ENCODE measurements around the gene DHRS2. TPM values are rescaled to one million over a fixed set of nuclear protein-coding genes. Genes with fewer than 3 reads are reported as not detected.

DHRS2 gene
- total and polyA plus RNA-seq, 2 of the 13 experiments (the other 11 are each of a cell fraction or from before 2014, with no cell fraction given) = 1,621 to 3,021 TPM

- no peak for TF ChIP-seq ZHX2 (IDR thresholded peaks at IDR 0.05; ENCODE audit: low read depth)
- no peak for TF ChIP-seq ZHX2 (CRISPR knock-in tag; IDR thresholded peaks at IDR 0.05; ENCODE audit: borderline replicate concordance)
- TF ChIP-seq DDIT3 (CRISPR knock-in tag; IDR thresholded peaks at IDR 0.05) = peak; percentile 99
- no peak; the same call in none of the 2 replicates for TF ChIP-seq NR2C2 (CRISPR knock-in tag; IDR thresholded peaks at IDR 0.05; ENCODE audit: borderline replicate concordance)
- TF ChIP-seq ZFAT (CRISPR knock-in tag; conservative IDR thresholded peaks at IDR 0.05) = 0 out of 2 replicates have a peak, but pooled peaks have one; percentile 52
- no peak for TF ChIP-seq ZEB1 (IDR thresholded peaks at IDR 0.05; ENCODE audit: insufficient replicate concordance, low read depth)
- peak; percentile 83 for TF ChIP-seq THAP11 (CRISPR knock-in tag; IDR thresholded peaks at IDR 0.05)
- peak; percentile 59; the same call in 1 of the 2 replicates for TF ChIP-seq SMAD9 (CRISPR knock-in tag; IDR thresholded peaks at IDR 0.05)
- TF ChIP-seq GZF1 (CRISPR knock-in tag; IDR thresholded peaks at IDR 0.05) = no peak
- TF ChIP-seq FOXJ3 (CRISPR knock-in tag; IDR thresholded peaks at IDR 0.05; ENCODE audit: borderline replicate concordance) = peak; percentile 59; the same call in 1 of the 2 replicates
- TF ChIP-seq ZBED4 (CRISPR knock-in tag; IDR thresholded peaks at IDR 0.05; ENCODE audit: borderline replicate concordance) = peak; percentile 80; the same call in 1 of the 2 replicates
- no peak for TF ChIP-seq ZNF451 (CRISPR knock-in tag; IDR thresholded peaks at IDR 0.05)
- TF ChIP-seq ZNF577 (CRISPR knock-in tag; IDR thresholded peaks at IDR 0.05; ENCODE audit: borderline replicate concordance, low read depth) = no peak; the same call in 1 of the 2 replicates
- TF ChIP-seq BCL3 (CRISPR knock-in tag; IDR thresholded peaks at IDR 0.05) = no peak; the same call in none of the 2 replicates
- TF ChIP-seq ETV5 (CRISPR knock-in tag; IDR thresholded peaks at IDR 0.05; ENCODE audit: borderline replicate concordance) = 0 out of 2 replicates have a peak, but pooled peaks have one; percentile 25
- TF ChIP-seq YY1 (IDR thresholded peaks at IDR 0.05; ENCODE audit: insufficient read depth, insufficient replicate concordance, low read depth, low read length) = no peak
Observed at GRCh38 chr14:23694085-23694948, 58.2 kb downstream of the DHRS2 start (continued).

All from HepG2 (cell line).